ELR (cell line): ENCODE data around the gene PDF.
"Not testable (repeated sequence)": the region's sequence is repeated elsewhere in the genome, so short reads cannot be mapped to it uniquely, and the experiment has no call there.

ENCODE experiments used
- DNase-seq: peaks from one replicate; pipeline ENCODE4 v3.0.0-alpha.2; 2015; ENCODE audit warnings: low read depth

Gene PDF

GRCh38 chr16:69330286-69331109, at the start of gene PDF:
TSS of gene PDF (minus strand) at chr16:69330588. CDS start at chr16:69330570, 18 bp downstream.
- peak; percentile 97 for DNase-seq

- no peak for DNase-seq
These were observed 48.4 kb upstream of the PDF start for GRCh38 chr16:69378760-69379159.

GRCh38 chr16:69378036-69378435, 47.6 kb upstream of the PDF start:
- no peak for DNase-seq

- no peak for DNase-seq
These were observed 46.1 kb upstream of the PDF start for GRCh38 chr16:69376393-69377059.

- DNase-seq: no peak
These were observed 42.6 kb upstream of the PDF start for GRCh38 chr16:69373019-69373418.

GRCh38 chr16:69371564-69371963, 41.2 kb upstream of the PDF start:
- DNase-seq: no peak

- DNase-seq: no peak
These were observed 38.5 kb upstream of the PDF start for GRCh38 chr16:69368866-69369265.

- DNase-seq: peak; percentile 28
These were observed 37.6 kb upstream of the PDF start for GRCh38 chr16:69367980-69368379.

GRCh38 chr16:69366431-69366830, 36.0 kb upstream of the PDF start:
- DNase-seq: no peak

GRCh38 chr16:69365901-69366300, 35.5 kb upstream of the PDF start:
- no peak for DNase-seq

GRCh38 chr16:69364088-69364487, 33.7 kb upstream of the PDF start:
- no peak for DNase-seq

- DNase-seq: no peak
These were observed 32.9 kb upstream of the PDF start for GRCh38 chr16:69363281-69363717.

- DNase-seq: not testable (repeated sequence)
These were observed 29.7 kb upstream of the PDF start for GRCh38 chr16:69360070-69360469.

- DNase-seq: no peak
These were observed 21.1 kb upstream of the PDF start, which contains the start of gene TMED6 for GRCh38 chr16:69351309-69352027. TSS of gene TMED6 (minus strand) at chr16:69351786. CDS start at chr16:69351753, 33 bp downstream.

GRCh38 chr16:69350536-69351133, 20.2 kb upstream of the PDF start:
- no peak for DNase-seq

- DNase-seq: no peak
These were observed 19.1 kb upstream of the PDF start for GRCh38 chr16:69349536-69349935.

GRCh38 chr16:69348222-69348621, 17.8 kb upstream of the PDF start:
- peak; percentile 16 for DNase-seq

GRCh38 chr16:69346683-69347082, 16.3 kb upstream of the PDF start:
- no peak for DNase-seq

GRCh38 chr16:69345923-69346322, 15.5 kb upstream of the PDF start:
- DNase-seq: no peak

GRCh38 chr16:69344171-69344570, 13.8 kb upstream of the PDF start:
- no peak for DNase-seq

- DNase-seq: peak; percentile 41
These were observed 9.8 kb upstream of the PDF start for GRCh38 chr16:69340095-69340644.
